Suprapubic skin (tissue), 4 donors: Measurements from ENCODE around the gene XAF1. TPM values are rescaled to one million over a fixed set of nuclear protein-coding genes. Genes with fewer than 3 reads are reported as not detected.
"Not testable (repeated sequence)": the region's sequence is repeated elsewhere in the genome, so short reads cannot be mapped to it uniquely, and the experiment has no call there.

Experiments
- DNase-seq, 2 donors: peaks; one replicate each; pipeline ENCODE4 v3.0.0-alpha.2; 2019; ENCODE audit warnings: low spot score in 2 of 2
- H3K27ac ChIP-seq: fragments of 200-600 bp; sonication (generic); one replicate; pipeline ENCODE4 v1.5.1; 2019
- H3K27me3 ChIP-seq: fragments of 200-600 bp; sonication (generic); one replicate; pipeline ENCODE4 v1.5.1; 2019
- H3K36me3 ChIP-seq: fragments of 200-600 bp; sonication (generic); one replicate; pipeline ENCODE4 v1.5.1; 2019
- H3K4me1 ChIP-seq: fragments of 200-600 bp; sonication (generic); one replicate; pipeline ENCODE4 v1.5.1; 2019
- H3K4me3 ChIP-seq: fragments of 200-600 bp; sonication (generic); one replicate; pipeline ENCODE4 v1.5.1; 2019; ENCODE audit warnings: mild to moderate bottlenecking
- H3K9me3 ChIP-seq: fragments of 200-600 bp; sonication (generic); one replicate; pipeline ENCODE4 v1.5.1; 2019
- EP300 ChIP-seq: sonication (generic); formaldehyde crosslinking; IDR thresholded peaks from one replicate; pipeline ENCODE4 v1.6.1; 2017; ENCODE audit warnings: antibody characterized with exemption
- POLR2A ChIP-seq, 2 donors: fragments of 450-650 bp; IDR thresholded peaks; one replicate each; pipeline ENCODE4 v1.6.1; 2017; ENCODE audit warnings: antibody characterized with exemption in 2 of 2, mild to moderate bottlenecking in 2 of 2, moderate library complexity in 2 of 2
- POLR2AphosphoS5 ChIP-seq, 3 donors: sonication (generic); formaldehyde crosslinking; IDR thresholded peaks; one replicate each; pipeline ENCODE4 v1.6.1; 2017; ENCODE audit warnings: antibody characterized with exemption in 3 of 3
- WGBS: methylation state at CpG from one replicate; pipeline ENCODE4 v1.1.5; 2018; 5-methylcytosine and 5-hydroxymethylcytosine counted together
- total RNA-seq, 4 donors: library from RNA; depleted of rRNA; stranded (reverse); fragments of >200 nt; gene quantifications; one replicate each; pipeline ENCODE4 v1.1.0, GENCODE V29; 2016
- TF ChIP-seq, protein P1 (sequence below), 2 donors: fragments of 200-600 bp in 1 of 2; fragments of 450-650 bp in 1 of 2; sonication (generic) in 1 of 2; IDR thresholded peaks; one replicate each; pipeline ENCODE4 v1.5.1; 2016 to 2019; ENCODE audit warnings: antibody characterized with exemption in 2 of 2, mild to moderate bottlenecking in 1 of 2, moderate library complexity in 1 of 2

Gene XAF1
- total RNA-seq, 4 donors from 2014 or later = 4.3 to 21.1 (median 10.9) TPM

DNA sequence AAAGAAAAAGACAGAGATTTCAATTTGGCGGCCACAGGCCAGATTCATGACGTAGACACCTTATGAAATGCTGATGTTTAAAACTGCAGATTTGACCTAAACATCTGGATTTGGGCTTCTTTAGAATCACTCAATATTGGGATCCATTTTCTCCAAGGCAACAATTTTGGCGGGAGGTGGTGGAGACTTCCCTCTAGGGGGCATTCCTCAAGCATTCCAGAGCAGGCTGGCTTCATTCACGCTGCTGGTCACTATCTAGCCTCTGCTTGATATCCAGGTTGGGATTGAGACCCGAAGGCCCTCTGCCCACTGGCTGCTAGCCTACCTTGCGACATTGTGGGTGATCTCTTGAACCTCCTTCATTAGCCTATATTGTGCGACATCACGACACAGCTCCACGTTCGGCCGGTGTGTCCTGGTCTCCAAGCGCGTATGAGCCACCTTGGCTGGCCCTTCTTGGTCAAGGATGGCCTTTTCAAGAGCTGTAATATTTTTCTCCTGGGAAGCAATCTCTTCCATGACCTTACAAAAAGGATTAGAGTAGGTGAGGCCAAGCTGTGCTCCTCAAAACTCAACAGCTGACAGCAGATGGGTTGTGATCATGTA, 44.7 kb downstream of the XAF1 start:
- 93% methylated on average over 13 of the region's 13 CpGs for WGBS

GRCh38 chr17:6811510-6811909, 55.7 kb downstream of the XAF1 start:
- no peak for DNase-seq
- no peak overlapping the region for H3K4me3 ChIP-seq
- 89% methylated on average over 9 of the region's 9 CpGs for WGBS
- H3K9me3 ChIP-seq = no peaks in the 10 kb centered on the region
- H3K27me3 ChIP-seq = peaks cover 5% of the 10 kb centered on the region
- no peaks in the 10 kb centered on the region for H3K4me1 ChIP-seq
- TF ChIP-seq POLR2A (IDR thresholded peaks at IDR 0.05) (no peak), EP300 (no peak), POLR2AphosphoS5 (IDR thresholded peaks at IDR 0.05) (no peak)
- TF ChIP-seq, protein P1, sequence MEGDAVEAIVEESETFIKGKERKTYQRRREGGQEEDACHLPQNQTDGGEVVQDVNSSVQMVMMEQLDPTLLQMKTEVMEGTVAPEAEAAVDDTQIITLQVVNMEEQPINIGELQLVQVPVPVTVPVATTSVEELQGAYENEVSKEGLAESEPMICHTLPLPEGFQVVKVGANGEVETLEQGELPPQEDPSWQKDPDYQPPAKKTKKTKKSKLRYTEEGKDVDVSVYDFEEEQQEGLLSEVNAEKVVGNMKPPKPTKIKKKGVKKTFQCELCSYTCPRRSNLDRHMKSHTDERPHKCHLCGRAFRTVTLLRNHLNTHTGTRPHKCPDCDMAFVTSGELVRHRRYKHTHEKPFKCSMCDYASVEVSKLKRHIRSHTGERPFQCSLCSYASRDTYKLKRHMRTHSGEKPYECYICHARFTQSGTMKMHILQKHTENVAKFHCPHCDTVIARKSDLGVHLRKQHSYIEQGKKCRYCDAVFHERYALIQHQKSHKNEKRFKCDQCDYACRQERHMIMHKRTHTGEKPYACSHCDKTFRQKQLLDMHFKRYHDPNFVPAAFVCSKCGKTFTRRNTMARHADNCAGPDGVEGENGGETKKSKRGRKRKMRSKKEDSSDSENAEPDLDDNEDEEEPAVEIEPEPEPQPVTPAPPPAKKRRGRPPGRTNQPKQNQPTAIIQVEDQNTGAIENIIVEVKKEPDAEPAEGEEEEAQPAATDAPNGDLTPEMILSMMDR (IDR thresholded peaks at IDR 0.05) = no peak
- no peak overlapping the region for H3K27ac ChIP-seq
- no peaks in the 10 kb centered on the region for H3K36me3 ChIP-seq

More for the DNA sequence above, 44.7 kb downstream of the XAF1 start:
- H3K4me3 ChIP-seq = no peak overlapping the region
- no peaks in the 10 kb centered on the region for H3K4me1 ChIP-seq
- DNase-seq = no peak
- no peak overlapping the region for H3K27ac ChIP-seq
- H3K9me3 ChIP-seq = no peaks in the 10 kb centered on the region
- no peak for TF ChIP-seq POLR2A (IDR thresholded peaks at IDR 0.05)
- no peak for TF ChIP-seq EP300
- TF ChIP-seq, protein P1 (IDR thresholded peaks at IDR 0.05) = no peak
- no peak for TF ChIP-seq POLR2AphosphoS5 (IDR thresholded peaks at IDR 0.05)
- peaks cover 10% of the 10 kb centered on the region for H3K27me3 ChIP-seq
- H3K36me3 ChIP-seq = no peaks in the 10 kb centered on the region

GRCh38 chr17:6812295-6812694, 56.4 kb downstream of the XAF1 start:
- Histone ChIP-seq H3K9me3 (no peaks in the 10 kb centered on the region), H3K27me3 (peaks cover 5% of the 10 kb centered on the region), H3K4me1 (no peaks in the 10 kb centered on the region), H3K27ac (no peak overlapping the region), H3K4me3 (no peak overlapping the region), H3K36me3 (no peaks in the 10 kb centered on the region)
- 41% methylated on average over 9 of the region's 9 CpGs for WGBS
- TF ChIP-seq EP300 = no peak
- no peak for TF ChIP-seq POLR2A (IDR thresholded peaks at IDR 0.05)
- TF ChIP-seq, protein P1 (IDR thresholded peaks at IDR 0.05) = no peak
- TF ChIP-seq POLR2AphosphoS5 (IDR thresholded peaks at IDR 0.05) = no peak
- DNase-seq = no peak

DNA sequence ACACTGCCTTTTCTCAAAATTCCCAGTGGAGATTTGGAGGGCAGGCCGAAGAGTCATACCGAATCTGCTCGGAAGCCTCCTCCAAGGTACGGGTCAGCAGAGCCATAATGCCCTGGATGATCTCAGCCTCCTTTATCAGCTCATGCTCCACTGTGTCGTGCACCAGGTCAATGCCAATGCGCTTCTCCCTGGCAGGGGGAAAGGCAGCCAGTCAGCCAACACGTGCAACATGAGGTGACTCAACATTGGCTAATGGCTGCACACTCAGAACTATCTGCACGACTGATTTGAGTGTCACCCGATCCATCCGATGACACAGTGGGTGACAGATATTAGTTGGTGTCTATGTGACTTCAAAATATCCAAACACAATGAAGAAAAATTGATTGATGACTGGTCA, 59.9 kb downstream of the XAF1 start:
- H3K4me1 ChIP-seq = no peaks in the 10 kb centered on the region
- peaks cover 3% of the 10 kb centered on the region for H3K9me3 ChIP-seq
- no peak for DNase-seq
- WGBS = 90% methylated on average over 9 of the region's 10 CpGs
- TF ChIP-seq, protein P1 (IDR thresholded peaks at IDR 0.05) = no peak
- TF ChIP-seq POLR2AphosphoS5 (IDR thresholded peaks at IDR 0.05) (no peak), POLR2A (IDR thresholded peaks at IDR 0.05) (no peak), EP300 (no peak)
- no peak overlapping the region for H3K4me3 ChIP-seq
- peaks cover 5% of the 10 kb centered on the region for H3K27me3 ChIP-seq
- H3K36me3 ChIP-seq = no peaks in the 10 kb centered on the region
- no peak overlapping the region for H3K27ac ChIP-seq

- not testable (repeated sequence) for H3K9me3 ChIP-seq, H3K27ac ChIP-seq, DNase-seq, H3K36me3 ChIP-seq, H3K27me3 ChIP-seq, H3K4me3 ChIP-seq, H3K4me1 ChIP-seq
- 88% methylated on average over 3 of the region's 3 CpGs for WGBS
Measured at GRCh38 chr17:6816368-6816767, 60.5 kb downstream of the XAF1 start.

GRCh38 chr17:6818938-6819337, 63.1 kb downstream of the XAF1 start:
- WGBS = 82% methylated on average over 3 of the region's 3 CpGs
- H3K4me3 ChIP-seq = no peak overlapping the region
- TF ChIP-seq, protein P1 (IDR thresholded peaks at IDR 0.05) = no peak
- TF ChIP-seq POLR2AphosphoS5 (IDR thresholded peaks at IDR 0.05) = no peak
- TF ChIP-seq EP300 = no peak
- no peak for TF ChIP-seq POLR2A (IDR thresholded peaks at IDR 0.05)

More at GRCh38 chr17:6818938-6819337, 63.1 kb downstream of the XAF1 start:
- H3K27me3 ChIP-seq = no peaks in the 10 kb centered on the region
- no peak overlapping the region for H3K27ac ChIP-seq
- H3K9me3 ChIP-seq = peaks cover 3% of the 10 kb centered on the region
- H3K4me1 ChIP-seq = no peaks in the 10 kb centered on the region
- no peak for DNase-seq
- H3K36me3 ChIP-seq = no peaks in the 10 kb centered on the region
